ENCODE results near the gene PPP1R9A.

PPP1R9A gene

GRCh38 chr7:95095966-95096540 lies 188.7 kb downstream of the PPP1R9A start:
- Histone ChIP-seq H3K4me1 (peaks cover 0 to 11% (median 0%) of the 10 kb centered on the region in 4 donors), H3K36me3 (no peaks in the 10 kb centered on the region), H3K27ac (no peak overlapping the region), H3K4me3 (no peak overlapping the region), H3K9me3 (no peaks in the 10 kb centered on the region), H3K27me3 (no peaks in the 10 kb centered on the region)
- TF ChIP-seq CTCF (IDR thresholded peaks at IDR 0.05): no peak
- no peak for DNase-seq
- intact Hi-C loops (cut with DNase I; ENCODE audit: low total_unique reads): no loop called here

- intact Hi-C loops (cut with DNase I; ENCODE audit: low total_unique reads): no loop called here
- Histone ChIP-seq H3K27ac (no peak overlapping the region), H3K36me3 (no peaks in the 10 kb centered on the region)
Observed at GRCh38 chr7:95097291-95097690, 189.9 kb downstream of the PPP1R9A start.

GRCh38 chr7:95097851-95098250 lies 190.5 kb downstream of the PPP1R9A start:
- H3K27me3 ChIP-seq: no peaks in the 10 kb centered on the region
- no peak overlapping the region for H3K4me3 ChIP-seq
- H3K9me3 ChIP-seq: no peaks in the 10 kb centered on the region
- H3K4me1 ChIP-seq: no peaks in the 10 kb centered on the region
- intact Hi-C loops (cut with DNase I; ENCODE audit: low total_unique reads): no loop called here
- no peaks in the 10 kb centered on the region for H3K36me3 ChIP-seq
- TF ChIP-seq CTCF (IDR thresholded peaks at IDR 0.05): no peak
- no peak for DNase-seq
- H3K27ac ChIP-seq: no peak overlapping the region

More at GRCh38 chr7:95097291-95097690, 189.9 kb downstream of the PPP1R9A start:
- Histone ChIP-seq H3K9me3 (no peaks in the 10 kb centered on the region), H3K4me1 (peaks cover 0 to 3% (median 0%) of the 10 kb centered on the region in 4 donors), H3K4me3 (no peak overlapping the region), H3K27me3 (no peaks in the 10 kb centered on the region)
- no peak for TF ChIP-seq CTCF (IDR thresholded peaks at IDR 0.05)
- DNase-seq: no peak

- Histone ChIP-seq H3K9me3 (no peaks in the 10 kb centered on the region), H3K27ac (no peak overlapping the region), H3K27me3 (no peaks in the 10 kb centered on the region), H3K4me3 (no peak overlapping the region), H3K36me3 (no peaks in the 10 kb centered on the region), H3K4me1 (no peaks in the 10 kb centered on the region)
- intact Hi-C loops (cut with DNase I; ENCODE audit: low total_unique reads): no loop called here
- no peak for TF ChIP-seq CTCF (IDR thresholded peaks at IDR 0.05)
- DNase-seq: no peak
Observed at GRCh38 chr7:95099106-95099505, 191.7 kb downstream of the PPP1R9A start.

- H3K27me3 ChIP-seq: no peaks in the 10 kb centered on the region
- no peaks in the 10 kb centered on the region for H3K9me3 ChIP-seq
- DNase-seq: no peak
- no peak overlapping the region for H3K4me3 ChIP-seq
- no peaks in the 10 kb centered on the region for H3K36me3 ChIP-seq
- H3K27ac ChIP-seq: no peak overlapping the region
- no peak for TF ChIP-seq CTCF (IDR thresholded peaks at IDR 0.05)
- no peaks in the 10 kb centered on the region for H3K4me1 ChIP-seq
- intact Hi-C loops (cut with DNase I; ENCODE audit: low total_unique reads): no loop called here
Observed at GRCh38 chr7:95101422-95101821, 194.0 kb downstream of the PPP1R9A start.

- intact Hi-C loops (cut with DNase I; ENCODE audit: low total_unique reads): no loop called here
- no peaks in the 10 kb centered on the region for H3K9me3 ChIP-seq
- H3K4me3 ChIP-seq: no peak overlapping the region
- no peaks in the 10 kb centered on the region for H3K36me3 ChIP-seq
- H3K4me1 ChIP-seq: no peaks in the 10 kb centered on the region
- TF ChIP-seq CTCF (IDR thresholded peaks at IDR 0.05): no peak
- no peak for DNase-seq
- H3K27me3 ChIP-seq: no peaks in the 10 kb centered on the region
- no peak overlapping the region for H3K27ac ChIP-seq
Observed at GRCh38 chr7:95102662-95103061, 195.3 kb downstream of the PPP1R9A start.
